ENCODE measurements around the gene CASP2.

Gene CASP2

GRCh38 chr7:143296686-143297085 is 8.5 kb downstream of the CASP2 start:
- no peak for DNase-seq (ENCODE audit: low read depth)

- DNase-seq (ENCODE audit: low read depth) = no peak
Observed at GRCh38 chr7:143299346-143299745, 11.2 kb downstream of the CASP2 start.

- DNase-seq (ENCODE audit: low read depth) = peak; percentile 45
Observed at GRCh38 chr7:143299840-143300239, 11.7 kb downstream of the CASP2 start.

- DNase-seq (ENCODE audit: low read depth) = no peak
Observed at GRCh38 chr7:143300959-143301935, 13.1 kb downstream of the CASP2 start.

- DNase-seq (ENCODE audit: low read depth) = no peak
Observed at GRCh38 chr7:143303733-143304132, 15.6 kb downstream of the CASP2 start.

GRCh38 chr7:143304938-143305337 is 16.8 kb downstream of the CASP2 start:
- no peak for DNase-seq (ENCODE audit: low read depth)

- DNase-seq (ENCODE audit: low read depth) = peak; percentile 49
Observed at GRCh38 chr7:143305423-143306070, 17.4 kb downstream of the CASP2 start.

GRCh38 chr7:143308632-143309031 is 20.5 kb downstream of the CASP2 start:
- DNase-seq (ENCODE audit: low read depth) = no peak

GRCh38 chr7:143314127-143314526 is 26.0 kb downstream of the CASP2 start:
- no peak for DNase-seq (ENCODE audit: low read depth)

- no peak for DNase-seq (ENCODE audit: low read depth)
Observed at GRCh38 chr7:143315776-143316175, 27.6 kb downstream of the CASP2 start, which contains the start of gene CLCN1. Gene CLCN1, plus strand, starts transcription at chr7:143316111. Its CDS starts 102 bp downstream, at chr7:143316213.

- no peak for DNase-seq (ENCODE audit: low read depth)
Observed at GRCh38 chr7:143316492-143316891, 28.3 kb downstream of the CASP2 start.

GRCh38 chr7:143318661-143319060 is 30.5 kb downstream of the CASP2 start:
- no peak for DNase-seq (ENCODE audit: low read depth)

GRCh38 chr7:143320620-143321019 is 32.5 kb downstream of the CASP2 start:
- DNase-seq (ENCODE audit: low read depth) = no peak

GRCh38 chr7:143321242-143321641 is 33.1 kb downstream of the CASP2 start:
- no peak for DNase-seq (ENCODE audit: low read depth)

- DNase-seq (ENCODE audit: low read depth) = no peak
Observed at GRCh38 chr7:143321734-143322133, 33.6 kb downstream of the CASP2 start.

GRCh38 chr7:143322760-143323633 is 34.8 kb downstream of the CASP2 start:
- DNase-seq (ENCODE audit: low read depth) = no peak

GRCh38 chr7:143323653-143324052 is 35.5 kb downstream of the CASP2 start:
- no peak for DNase-seq (ENCODE audit: low read depth)

- no peak for DNase-seq (ENCODE audit: low read depth)
Observed at GRCh38 chr7:143325240-143325639, 37.1 kb downstream of the CASP2 start.

GRCh38 chr7:143327903-143328302 is 39.8 kb downstream of the CASP2 start:
- no peak for DNase-seq (ENCODE audit: low read depth)

- no peak for DNase-seq (ENCODE audit: low read depth)
Observed at GRCh38 chr7:143329471-143330170, 41.5 kb downstream of the CASP2 start.

- no peak for DNase-seq (ENCODE audit: low read depth)
Observed at GRCh38 chr7:143331179-143331801, 43.1 kb downstream of the CASP2 start.
